ENCODE data around the gene BUB1.
"Not testable (repeated sequence)": the region's sequence is repeated elsewhere in the genome, so short reads cannot be mapped to it uniquely, and the experiment has no call there.

Gene BUB1

GRCh38 chr2:110677530-110678456 lies at the start of gene BUB1:
BUB1 (minus strand) TSS chr2:110678063; CDS start chr2:110677995, 68 bp downstream.
- peak; percentile 91 to 94 (median 94) for DNase-seq (ENCODE audit: low read depth in 3 of 3)

GRCh38 chr2:110726285-110726684 lies 48.4 kb upstream of the BUB1 start:
- no peak for DNase-seq (ENCODE audit: low read depth in 3 of 3)

- DNase-seq (ENCODE audit: low read depth in 3 of 3), result no peak
Measured at GRCh38 chr2:110725859-110726258, 48.0 kb upstream of the BUB1 start.

GRCh38 chr2:110725370-110725769 lies 47.5 kb upstream of the BUB1 start:
- DNase-seq (ENCODE audit: low read depth in 3 of 3), result no peak

GRCh38 chr2:110724820-110725219 lies 47.0 kb upstream of the BUB1 start:
- DNase-seq (ENCODE audit: low read depth in 3 of 3), result no peak

- DNase-seq (ENCODE audit: low read depth in 3 of 3), result no peak
Measured at GRCh38 chr2:110720547-110720946, 42.7 kb upstream of the BUB1 start.

- DNase-seq (ENCODE audit: low read depth in 3 of 3), result no peak
Measured at GRCh38 chr2:110718990-110719389, 41.1 kb upstream of the BUB1 start.

- DNase-seq (ENCODE audit: low read depth in 3 of 3), result no peak
Measured at GRCh38 chr2:110718382-110718781, 40.5 kb upstream of the BUB1 start.

GRCh38 chr2:110717734-110718133 lies 39.9 kb upstream of the BUB1 start:
- no peak for DNase-seq (ENCODE audit: low read depth in 3 of 3)

GRCh38 chr2:110716959-110717645 lies 39.2 kb upstream of the BUB1 start:
- DNase-seq (ENCODE audit: low read depth in 3 of 3), result no peak

GRCh38 chr2:110714452-110715224 lies 36.8 kb upstream of the BUB1 start:
- no peak for DNase-seq (ENCODE audit: low read depth in 3 of 3)

GRCh38 chr2:110713513-110714362 lies 35.9 kb upstream of the BUB1 start:
- DNase-seq (ENCODE audit: low read depth in 3 of 3), result no peak

- no peak for DNase-seq (ENCODE audit: low read depth in 3 of 3)
Measured at GRCh38 chr2:110712737-110713136, 34.9 kb upstream of the BUB1 start.

GRCh38 chr2:110708455-110708854 lies 30.6 kb upstream of the BUB1 start:
- DNase-seq (ENCODE audit: low read depth in 3 of 3), result no peak

GRCh38 chr2:110707386-110707965 lies 29.6 kb upstream of the BUB1 start:
- DNase-seq (ENCODE audit: low read depth in 3 of 3), result no peak

- DNase-seq (ENCODE audit: low read depth in 3 of 3), result no peak
Measured at GRCh38 chr2:110702514-110703380, 24.9 kb upstream of the BUB1 start.

GRCh38 chr2:110698253-110698652 lies 20.4 kb upstream of the BUB1 start:
- DNase-seq (ENCODE audit: low read depth in 3 of 3), result not testable (repeated sequence)

GRCh38 chr2:110695146-110695898 lies 17.5 kb upstream of the BUB1 start:
- not testable (repeated sequence) for DNase-seq (ENCODE audit: low read depth in 3 of 3)

GRCh38 chr2:110691612-110692258 lies 13.9 kb upstream of the BUB1 start:
- no peak for DNase-seq (ENCODE audit: low read depth in 3 of 3)
